Calu3 (cell line): ENCODE results near the gene ZNF835. TPM values are rescaled to one million over a fixed set of nuclear protein-coding genes. Genes with fewer than 3 reads are reported as not detected.

Experiments used
- BruUV-seq: library from RNA; stranded (reverse); fragments of 400-500 nt; replicated peaks from 2 replicates; lab custom pipeline; 2021; lab: Mats Ljungman, UMichigan
- CTCF ChIA-PET: fragments of 300-600 bp; sonication (Branson Sonifier 250); formaldehyde crosslinking; loops from one replicate; lab custom pipeline; 2022; ENCODE audit warnings: antibody characterized with exemption; lab: Charles Lee
- DNase-seq: peaks from one replicate; pipeline ENCODE4 v3.0.0; 2022
- H3K27ac Mint-ChIP-seq: one replicate; pipeline ENCODE4 v1.8.0; 2022; ENCODE audit warnings: mixed read lengths; ENCODE audit not compliant: unreplicated experiment
- H3K27me3 Mint-ChIP-seq: one replicate; pipeline ENCODE4 v1.8.0; 2022; ENCODE audit warnings: mixed read lengths; ENCODE audit not compliant: unreplicated experiment
- H3K36me3 Mint-ChIP-seq: one replicate; pipeline ENCODE4 v1.8.0; 2022; ENCODE audit warnings: mild to moderate bottlenecking, moderate library complexity, mixed read lengths; ENCODE audit not compliant: insufficient read depth, unreplicated experiment
- H3K4me1 Mint-ChIP-seq: one replicate; pipeline ENCODE4 v1.8.0; 2022; ENCODE audit warnings: mild to moderate bottlenecking, low read depth, mixed read lengths; ENCODE audit not compliant: unreplicated experiment
- H3K4me3 Mint-ChIP-seq: one replicate; pipeline ENCODE4 v1.8.0; 2022; ENCODE audit warnings: mild to moderate bottlenecking, low read depth, moderate library complexity, mixed read lengths; ENCODE audit not compliant: unreplicated experiment
- H3K9me3 Mint-ChIP-seq: one replicate; pipeline ENCODE4 v1.8.0; 2022; ENCODE audit warnings: low read depth, mixed read lengths; ENCODE audit not compliant: unreplicated experiment
- intact Hi-C: fragments of 100-400 bp; cut with micrococcal nuclease; formaldehyde crosslinking; loops from one replicate; pipeline ENCODE4 v1.10.0; 2022; ENCODE audit not compliant: unreplicated experiment
- total RNA-seq: library from RNA; stranded (reverse); gene quantifications from 2 replicates; pipeline ENCODE4 v1.2.3, GENCODE V29; 2022
- TF ChIP-seq, protein P1 (sequence below): fragments of 200-600 bp; IDR thresholded peaks from one replicate; pipeline ENCODE4 v1.8.0; 2022; ENCODE audit warnings: antibody characterized with exemption; ENCODE audit not compliant: unreplicated experiment

Gene ZNF835
- total RNA-seq, 1 experiment from 2014 or later, result not detected

DNA sequence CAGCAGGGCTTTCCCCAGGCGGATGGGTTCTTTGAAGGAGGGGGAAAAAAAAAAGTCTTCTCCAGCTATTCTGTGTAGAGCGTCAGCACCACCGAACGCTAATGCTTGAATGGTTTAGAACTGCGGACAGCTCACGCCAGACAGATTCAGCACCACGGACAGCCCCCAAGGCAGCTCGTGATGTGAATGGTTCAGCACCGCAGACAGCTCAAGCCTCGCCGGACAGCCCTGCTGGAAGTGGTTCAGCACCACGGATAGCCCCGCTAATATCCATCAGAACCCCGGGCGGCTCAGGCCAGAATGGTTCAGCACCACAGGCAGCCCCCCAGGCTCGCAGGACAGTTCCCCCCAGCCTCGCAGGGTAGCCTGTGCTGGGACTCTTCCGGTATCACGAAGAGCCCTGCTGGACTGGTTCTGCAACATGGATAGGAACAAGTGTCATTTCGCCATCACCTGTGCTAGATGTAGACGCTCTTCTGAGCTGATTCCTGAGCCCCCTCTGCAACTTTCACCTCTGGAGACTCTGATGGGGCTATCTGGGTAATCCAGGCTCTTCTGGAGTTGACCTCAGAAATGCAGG lies 33.5 kb downstream of the ZNF835 start:
- CTCF ChIA-PET, result no interaction called here
- BruUV-seq, result no TSS peak
- Mint-ChIP-seq H3K4me1 (no peaks in the 10 kb centered on the region), H3K4me3 (no peak overlapping the region), H3K9me3 (peaks cover 29% of the 10 kb centered on the region), H3K27me3 (no peaks in the 10 kb centered on the region), H3K36me3 (no peaks in the 10 kb centered on the region), H3K27ac (no peak overlapping the region)
- intact Hi-C loops, result no loop called here
- TF ChIP-seq, protein P1, sequence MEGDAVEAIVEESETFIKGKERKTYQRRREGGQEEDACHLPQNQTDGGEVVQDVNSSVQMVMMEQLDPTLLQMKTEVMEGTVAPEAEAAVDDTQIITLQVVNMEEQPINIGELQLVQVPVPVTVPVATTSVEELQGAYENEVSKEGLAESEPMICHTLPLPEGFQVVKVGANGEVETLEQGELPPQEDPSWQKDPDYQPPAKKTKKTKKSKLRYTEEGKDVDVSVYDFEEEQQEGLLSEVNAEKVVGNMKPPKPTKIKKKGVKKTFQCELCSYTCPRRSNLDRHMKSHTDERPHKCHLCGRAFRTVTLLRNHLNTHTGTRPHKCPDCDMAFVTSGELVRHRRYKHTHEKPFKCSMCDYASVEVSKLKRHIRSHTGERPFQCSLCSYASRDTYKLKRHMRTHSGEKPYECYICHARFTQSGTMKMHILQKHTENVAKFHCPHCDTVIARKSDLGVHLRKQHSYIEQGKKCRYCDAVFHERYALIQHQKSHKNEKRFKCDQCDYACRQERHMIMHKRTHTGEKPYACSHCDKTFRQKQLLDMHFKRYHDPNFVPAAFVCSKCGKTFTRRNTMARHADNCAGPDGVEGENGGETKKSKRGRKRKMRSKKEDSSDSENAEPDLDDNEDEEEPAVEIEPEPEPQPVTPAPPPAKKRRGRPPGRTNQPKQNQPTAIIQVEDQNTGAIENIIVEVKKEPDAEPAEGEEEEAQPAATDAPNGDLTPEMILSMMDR, result no peak
- DNase-seq, result no peak

DNA sequence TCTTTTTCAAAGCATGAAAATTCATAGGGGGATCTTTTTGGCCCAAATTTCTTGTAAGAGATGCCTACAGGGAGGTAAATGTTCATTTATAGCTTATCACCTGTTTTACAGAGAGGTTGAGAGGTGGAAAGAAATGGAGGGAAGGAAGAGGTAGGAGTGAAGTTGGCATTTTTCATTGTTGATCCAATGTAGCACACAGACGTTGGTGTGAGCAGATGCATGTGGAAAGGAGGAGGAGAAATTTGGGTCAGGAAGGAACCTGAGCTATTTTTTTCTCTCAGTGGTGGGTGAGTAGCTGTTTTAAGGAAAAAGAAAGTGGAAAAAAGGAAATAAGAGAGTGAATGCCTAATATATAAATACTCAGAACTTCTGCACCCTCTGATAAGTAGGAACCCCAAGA lies 38.5 kb downstream of the ZNF835 start:
- BruUV-seq, result no TSS peak
- peaks cover 20% of the 10 kb centered on the region for H3K9me3 Mint-ChIP-seq
- intact Hi-C loops, result no loop called here
- H3K4me1 Mint-ChIP-seq, result no peaks in the 10 kb centered on the region
- H3K36me3 Mint-ChIP-seq, result peaks cover 9% of the 10 kb centered on the region
- H3K4me3 Mint-ChIP-seq, result no peak overlapping the region
- CTCF ChIA-PET, result no interaction called here
- no peaks in the 10 kb centered on the region for H3K27me3 Mint-ChIP-seq
- no peak for DNase-seq
- TF ChIP-seq, protein P1, result no peak
- no peak overlapping the region for H3K27ac Mint-ChIP-seq

DNA sequence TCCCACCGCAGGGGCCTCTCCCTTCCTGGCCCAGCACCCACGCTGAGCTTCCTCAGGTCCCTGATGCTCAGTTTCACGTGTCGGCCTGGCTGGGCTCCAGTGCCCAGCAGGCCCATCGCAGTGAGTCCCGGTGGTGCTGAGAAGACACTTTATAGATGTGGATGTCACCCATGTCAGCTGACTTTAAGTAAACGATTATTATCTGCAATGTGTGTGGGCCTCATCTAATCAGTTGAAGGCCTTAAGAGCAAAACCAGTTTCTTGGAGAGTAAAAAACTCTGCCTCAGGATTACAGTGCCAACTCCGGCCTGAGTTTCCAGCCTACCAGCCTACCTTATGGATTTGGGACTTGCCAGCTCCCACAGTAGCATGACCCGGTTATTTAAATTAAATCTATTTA lies 45.8 kb downstream of the ZNF835 start:
- H3K27ac Mint-ChIP-seq, result no peak overlapping the region
- CTCF ChIA-PET, result no interaction called here
- intact Hi-C loops, result no loop called here
- H3K4me3 Mint-ChIP-seq, result no peak overlapping the region
- no peaks in the 10 kb centered on the region for H3K27me3 Mint-ChIP-seq
- H3K4me1 Mint-ChIP-seq, result no peaks in the 10 kb centered on the region
- H3K9me3 Mint-ChIP-seq, result peaks cover 20% of the 10 kb centered on the region
- DNase-seq, result no peak
- TF ChIP-seq, protein P1, result no peak
- no TSS peak for BruUV-seq
- H3K36me3 Mint-ChIP-seq, result peaks cover 9% of the 10 kb centered on the region

DNA sequence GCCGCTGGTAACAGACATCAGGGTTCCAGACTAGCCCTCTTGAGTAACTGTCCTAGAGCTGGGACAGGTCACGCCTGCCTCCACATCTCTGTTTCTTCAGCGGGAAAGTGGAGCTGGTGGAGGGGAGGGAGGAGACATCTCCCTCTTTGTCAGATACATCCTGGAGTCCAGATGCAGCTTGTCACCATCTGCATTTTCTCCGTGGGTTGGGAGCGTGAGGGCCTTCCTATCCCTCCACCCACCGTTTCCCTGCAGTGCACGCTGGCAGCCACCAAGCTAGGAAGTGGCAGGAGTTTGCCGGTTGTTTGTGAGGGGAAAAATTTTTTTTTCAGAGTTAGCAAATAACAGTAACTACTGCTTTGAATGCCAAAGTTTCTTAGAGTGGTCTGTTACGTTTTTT lies 48.6 kb downstream of the ZNF835 start:
- CTCF ChIA-PET, result no interaction called here
- no peaks in the 10 kb centered on the region for H3K27me3 Mint-ChIP-seq
- TF ChIP-seq, protein P1, result no peak
- no peaks in the 10 kb centered on the region for H3K4me1 Mint-ChIP-seq
- peaks cover 24% of the 10 kb centered on the region for H3K9me3 Mint-ChIP-seq
- no TSS peak for BruUV-seq
- intact Hi-C loops, result no loop called here
- H3K36me3 Mint-ChIP-seq, result no peaks in the 10 kb centered on the region
- H3K4me3 Mint-ChIP-seq, result no peak overlapping the region
- H3K27ac Mint-ChIP-seq, result no peak overlapping the region
- no peak for DNase-seq
